HUDEP-2 (cell line): Measurements from ENCODE around the gene UBE2E1.
"Not testable (repeated sequence)": the region's sequence is repeated elsewhere in the genome, so short reads cannot be mapped to it uniquely, and the experiment has no call there.

Source experiments
- DNase-seq, 76 experiments: peaks; one replicate each; lab custom pipeline; 2025; ENCODE audit not compliant: unreplicated experiment in 76 of 76; lab: John Stamatoyannopoulos, UW

The UBE2E1 gene

DNA sequence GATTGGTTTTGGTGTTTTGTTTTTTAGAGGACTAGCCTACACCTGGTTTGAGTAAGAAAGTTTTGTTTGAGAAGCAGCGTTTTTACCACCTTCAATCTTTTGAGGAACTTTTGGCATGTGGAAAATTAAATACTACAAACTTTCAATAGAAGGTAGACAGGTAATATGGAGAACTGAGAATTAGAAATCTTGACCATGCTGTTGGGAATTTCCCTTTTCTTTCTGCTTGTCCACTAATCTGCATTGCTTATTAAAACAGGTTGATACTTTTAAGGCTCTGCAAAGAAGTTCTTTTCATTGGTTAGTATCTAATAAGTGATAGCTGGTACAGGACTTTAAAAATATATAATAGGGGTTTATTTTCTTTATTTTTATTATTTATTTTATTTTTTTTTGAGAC lies 31.9 kb downstream of the UBE2E1 start:
- DNase-seq: no peak

DNA sequence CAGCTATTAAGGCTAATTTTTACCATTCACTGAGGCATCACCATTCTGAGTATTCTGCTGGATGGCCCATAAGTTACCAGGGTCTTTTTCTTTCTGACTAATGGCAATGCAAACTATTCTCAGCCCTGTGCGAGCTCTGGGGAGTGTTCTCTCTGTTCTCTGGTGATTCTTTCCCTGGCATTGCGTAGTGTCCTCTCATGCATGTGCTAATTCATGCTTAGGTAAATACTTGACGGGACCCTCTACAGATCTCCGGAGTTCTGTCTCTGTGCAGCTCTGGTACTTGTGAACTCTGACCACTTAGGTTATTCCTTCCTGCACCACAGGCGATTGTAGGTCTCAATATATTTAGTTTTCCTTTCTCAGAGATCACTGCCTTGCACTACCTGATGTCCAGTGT lies 34.8 kb downstream of the UBE2E1 start:
- DNase-seq: no peak

DNA sequence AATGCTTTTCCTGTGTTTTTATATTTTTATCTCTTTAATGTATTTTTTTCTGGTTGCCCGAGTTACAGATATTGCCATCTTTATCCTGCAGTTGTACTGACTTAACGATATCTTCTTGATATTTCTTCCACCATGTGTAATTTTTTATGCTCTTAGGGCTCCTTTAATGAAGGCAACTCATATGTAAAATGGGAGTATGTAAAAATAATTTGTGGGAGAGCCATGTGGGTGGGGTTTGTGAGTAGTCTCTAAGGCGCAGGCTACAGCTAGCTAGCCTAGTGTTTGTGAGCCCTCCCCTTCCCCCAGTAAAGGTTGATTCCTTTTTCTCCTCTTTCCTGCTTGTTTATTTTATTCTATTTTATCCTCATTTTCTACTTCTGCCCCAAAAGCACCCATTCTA lies 38.1 kb downstream of the UBE2E1 start:
- no peak for DNase-seq

DNA sequence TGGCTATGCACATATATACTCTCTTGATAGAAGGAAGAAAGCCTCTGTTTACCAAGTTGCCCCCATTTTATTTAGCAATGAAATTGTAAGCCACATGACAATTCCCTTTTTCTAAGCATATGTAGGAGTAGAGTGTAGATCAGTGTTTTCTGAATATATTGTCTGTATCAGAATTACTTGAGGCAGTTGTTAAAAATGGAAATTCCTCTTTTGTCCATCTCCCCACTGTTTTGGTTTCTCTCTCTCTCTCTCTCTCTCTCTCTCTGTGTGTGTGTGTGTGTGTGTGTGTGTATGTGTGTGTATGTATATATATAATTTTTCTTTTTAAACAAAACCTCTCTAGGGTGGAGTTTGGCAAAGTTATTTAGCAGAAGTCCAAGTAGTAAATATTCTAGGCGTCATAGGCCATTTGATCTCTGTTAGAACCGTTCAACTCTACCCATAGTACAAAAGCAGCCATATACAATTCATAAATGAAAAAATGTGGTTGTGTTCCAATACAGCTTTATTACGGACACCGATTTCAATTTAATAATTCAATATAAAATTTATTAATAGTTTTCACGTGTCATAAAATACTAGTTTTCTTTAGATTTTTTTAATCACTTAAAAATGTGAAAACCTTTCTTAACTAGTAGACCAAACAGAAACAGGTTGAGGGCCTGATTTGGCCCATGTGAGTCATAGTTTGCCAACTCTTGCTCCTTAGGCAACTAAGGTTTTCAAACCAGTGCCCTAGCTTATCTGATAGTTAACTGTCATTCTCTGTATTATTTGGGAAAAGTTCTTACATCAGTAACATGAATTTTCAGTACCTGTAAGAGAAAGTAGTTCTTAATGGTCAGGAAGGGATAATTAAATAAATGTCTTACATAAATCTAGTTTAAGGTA lies 39.8 kb downstream of the UBE2E1 start:
- no peak for DNase-seq

DNA sequence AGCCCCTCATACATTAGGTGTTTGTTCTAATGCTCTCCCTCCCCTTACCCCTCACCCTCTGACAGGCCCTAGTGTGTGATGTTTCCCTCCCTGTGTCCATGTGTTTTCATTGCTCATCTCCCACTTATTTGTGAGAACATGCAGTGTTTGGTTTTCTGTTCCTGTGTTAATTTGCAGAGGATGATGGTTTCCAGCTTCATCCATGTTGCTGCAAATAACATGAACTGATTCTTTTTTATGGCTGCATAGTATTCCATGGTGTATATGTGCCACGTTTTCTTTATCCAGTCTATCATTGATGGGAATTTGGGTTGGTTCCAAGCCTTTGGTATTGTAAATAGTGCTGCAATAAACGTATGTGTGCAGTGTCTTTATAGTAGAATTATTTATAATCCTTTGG lies 43.7 kb downstream of the UBE2E1 start:
- not testable (repeated sequence) for DNase-seq

DNA sequence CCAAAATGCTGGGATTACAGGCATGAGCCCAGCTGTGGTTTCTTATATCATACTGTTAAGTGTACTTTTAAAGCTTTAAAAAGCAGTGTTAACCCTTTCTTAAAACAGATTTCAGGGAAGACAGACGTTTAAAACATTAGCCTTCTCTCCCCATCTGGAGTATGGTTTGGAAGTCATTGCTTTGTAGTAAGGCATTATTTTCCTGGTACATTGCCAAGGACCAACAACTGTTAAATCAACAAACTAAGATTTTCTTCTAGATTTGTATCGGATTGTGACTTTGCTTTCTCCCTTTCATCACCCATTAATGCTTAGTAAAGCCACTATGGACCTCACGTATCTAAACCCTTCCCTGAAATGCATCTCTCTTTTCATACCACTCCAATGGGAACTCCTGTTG lies 50.5 kb downstream of the UBE2E1 start:
- DNase-seq: no peak

DNA sequence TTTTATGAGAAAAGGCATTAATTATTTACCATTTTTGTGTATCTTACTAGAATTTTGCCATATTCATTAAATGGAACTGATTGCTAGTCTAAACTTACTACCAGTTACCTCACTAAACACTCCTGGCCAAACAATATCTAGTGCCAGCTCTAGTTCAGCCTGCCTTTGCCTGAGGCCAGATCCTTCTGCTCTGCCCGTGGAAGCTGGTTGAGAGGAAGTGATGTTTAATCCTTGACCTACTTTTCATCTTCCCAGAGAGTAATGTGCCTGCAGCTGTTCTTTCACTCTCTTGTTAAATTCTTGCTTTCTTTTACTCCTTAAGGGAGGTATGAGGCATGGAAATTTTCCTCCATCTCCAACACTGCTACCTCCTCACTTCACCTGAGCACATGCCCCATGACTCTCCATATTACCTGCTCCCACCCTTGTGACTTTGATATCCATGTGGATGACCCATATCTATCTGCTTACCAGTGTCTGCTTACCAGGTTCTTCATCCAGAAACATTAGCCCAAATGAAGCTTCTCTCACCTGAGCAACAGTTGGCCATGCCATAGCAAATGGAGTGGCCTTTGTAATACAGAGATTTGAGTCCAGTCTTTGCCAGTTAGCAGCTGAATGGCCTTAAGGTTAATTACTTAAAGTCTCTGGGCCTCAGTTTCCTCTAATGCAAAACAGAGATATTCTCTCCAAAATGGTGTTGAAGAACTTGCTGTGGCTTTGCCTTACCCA lies 53.4 kb downstream of the UBE2E1 start:
- no peak for DNase-seq

DNA sequence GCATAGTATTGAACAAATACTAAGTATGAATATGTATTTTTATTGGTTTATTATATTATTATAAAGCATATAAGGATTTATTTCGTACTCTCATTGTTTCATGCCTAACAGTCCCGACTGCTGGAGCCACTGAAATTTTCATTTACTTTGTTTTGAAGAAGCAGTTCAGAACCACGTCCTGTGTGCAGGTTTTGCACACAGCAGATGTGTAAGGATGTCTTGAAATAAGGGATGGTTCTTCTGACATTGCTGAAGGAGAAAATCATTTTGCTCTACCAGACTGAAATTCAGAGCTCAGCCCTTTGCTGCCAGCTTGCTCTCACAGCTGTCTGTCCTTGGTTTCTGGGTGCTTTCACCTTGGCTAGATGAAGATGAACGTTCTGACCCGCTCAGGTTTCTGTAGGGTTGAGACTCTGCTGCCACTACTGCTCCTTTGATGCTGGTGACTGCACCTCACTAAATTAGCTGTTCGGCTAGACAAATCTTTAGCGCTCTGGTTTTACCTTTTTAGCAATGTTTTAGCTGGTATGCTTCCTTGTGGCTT lies 54.2 kb downstream of the UBE2E1 start:
- DNase-seq: no peak

DNA sequence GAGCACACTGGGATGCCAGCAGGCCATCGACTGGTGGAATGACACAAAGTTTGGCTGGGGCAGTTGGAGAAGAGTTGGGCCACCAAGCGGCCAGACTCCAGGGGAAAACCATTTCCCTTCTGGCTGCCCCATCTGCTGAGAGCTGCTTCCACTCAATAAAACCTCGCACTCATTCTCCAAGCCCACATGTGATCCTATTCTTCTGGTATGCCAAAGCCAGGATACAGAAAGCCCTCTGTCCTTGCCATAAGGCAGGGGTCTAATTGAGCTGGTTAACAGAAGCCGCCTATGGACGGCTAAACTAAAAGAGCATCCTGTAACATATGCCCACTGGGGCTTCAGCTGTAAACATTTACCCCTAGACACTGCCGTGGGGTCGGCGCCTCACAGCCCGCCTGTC lies 55.9 kb downstream of the UBE2E1 start:
- DNase-seq: no peak

DNA sequence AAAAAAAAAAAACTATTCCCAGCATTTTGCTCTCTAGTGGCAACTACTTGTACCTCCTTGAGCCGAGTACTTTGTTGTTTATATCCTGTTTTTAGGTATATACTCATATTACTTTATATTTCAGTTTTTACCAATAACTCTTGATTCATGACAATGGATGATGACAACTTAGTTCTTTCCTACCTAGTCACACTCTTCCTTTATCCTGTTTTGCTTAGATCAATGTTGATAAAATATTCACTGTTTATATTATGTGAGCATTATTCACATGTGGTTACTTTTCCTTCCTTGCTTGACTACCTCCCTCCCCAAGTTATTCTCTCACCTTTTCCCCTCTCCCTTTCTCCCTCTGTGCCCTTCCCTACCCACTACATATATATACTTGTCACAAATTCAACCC lies 57.3 kb downstream of the UBE2E1 start:
- no peak for DNase-seq

DNA sequence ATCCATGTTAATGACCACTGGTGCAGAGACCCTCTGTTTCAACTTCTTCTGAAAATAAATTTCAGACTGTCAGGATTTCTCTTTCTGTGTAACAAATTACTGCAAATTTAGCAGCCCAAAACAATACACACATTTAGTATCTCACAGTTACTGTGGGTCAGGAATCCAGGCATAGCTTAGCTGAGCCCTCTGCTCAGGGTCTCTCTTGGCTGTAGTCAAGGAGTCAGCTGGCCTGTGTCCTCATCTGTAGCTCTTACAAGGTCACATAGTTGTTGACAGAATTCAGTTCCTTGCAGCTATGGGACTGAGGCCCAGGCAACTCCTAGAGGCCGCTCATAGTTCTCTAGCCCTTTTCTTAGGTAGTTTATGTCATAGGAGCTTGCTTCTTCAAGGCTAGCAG lies 59.2 kb downstream of the UBE2E1 start:
- DNase-seq: no peak

DNA sequence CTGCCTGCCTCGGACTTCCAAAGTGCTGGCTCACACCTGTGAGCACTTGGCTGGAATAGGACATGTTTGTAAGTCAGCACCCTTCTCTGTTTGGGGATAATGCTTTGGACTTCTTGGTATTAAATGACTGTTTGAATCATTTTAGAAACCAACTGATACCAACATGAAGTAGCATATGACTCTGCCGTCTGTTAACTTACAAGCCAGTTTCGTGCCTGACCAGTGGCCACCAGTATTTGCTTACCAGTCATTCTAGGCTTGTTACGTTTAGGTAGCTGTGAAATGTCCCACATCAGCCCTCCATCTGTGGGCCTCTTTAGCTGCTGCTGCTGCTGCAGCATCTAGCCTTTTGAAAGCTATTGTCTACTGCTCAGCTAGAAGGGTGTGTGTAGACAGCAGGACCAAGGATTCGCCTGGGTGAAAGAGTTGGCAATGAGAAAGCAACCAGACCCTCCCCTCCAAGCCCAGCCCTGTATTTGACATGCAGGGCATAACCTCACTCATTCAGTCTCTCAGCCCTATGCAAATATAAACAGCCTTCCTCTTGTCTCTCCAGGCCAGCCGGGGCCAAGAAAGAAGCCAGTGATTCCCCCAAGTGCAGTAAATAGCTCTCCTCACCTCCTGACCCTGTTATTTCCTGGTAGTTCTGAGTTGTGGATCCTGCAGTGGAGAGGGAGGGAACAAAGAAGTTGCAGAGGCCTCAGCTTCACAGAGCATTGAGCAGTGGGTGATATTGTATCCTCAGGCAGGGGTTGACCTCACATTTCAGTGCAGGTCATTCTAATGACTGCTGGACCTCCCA lies 60.0 kb downstream of the UBE2E1 start:
- DNase-seq: no peak

DNA sequence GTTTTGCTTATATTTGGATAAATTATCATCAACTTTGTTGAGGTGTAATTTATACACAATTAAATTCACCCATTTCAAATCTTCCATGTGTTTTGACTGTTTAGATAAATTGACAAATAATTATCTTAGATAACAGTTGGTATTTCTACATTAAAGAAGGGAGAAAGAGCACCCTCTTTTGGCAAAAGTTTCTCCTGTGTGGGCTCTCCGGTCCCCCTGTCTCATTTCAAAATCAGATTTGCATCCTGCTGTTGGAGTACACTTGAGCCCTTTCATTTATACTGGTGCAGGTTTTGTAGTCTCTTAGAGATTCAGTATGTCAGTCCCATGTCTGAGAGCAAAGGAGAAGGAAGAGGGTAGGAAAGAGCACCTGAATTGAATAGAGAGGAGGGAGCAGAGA lies 61.6 kb downstream of the UBE2E1 start:
- DNase-seq: no peak

DNA sequence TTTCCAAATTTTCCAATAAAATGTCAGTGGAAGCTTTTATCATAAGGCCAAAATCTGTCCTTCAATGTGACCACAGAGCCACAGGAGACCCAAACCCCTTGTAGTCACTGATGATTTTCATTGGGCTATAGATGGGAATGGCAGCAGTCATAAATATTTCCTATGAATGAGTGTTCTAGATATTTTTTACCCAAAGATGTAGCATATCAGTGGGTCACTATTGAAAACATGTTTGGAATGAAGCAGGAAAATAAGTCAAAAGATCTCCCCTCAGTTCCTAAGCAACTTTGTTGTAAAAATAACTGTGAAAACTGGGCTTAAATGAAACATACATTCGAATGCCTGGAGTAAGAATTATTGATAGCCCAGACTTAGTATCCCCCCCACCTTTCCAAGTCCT lies 62.1 kb downstream of the UBE2E1 start:
- no peak for DNase-seq

DNA sequence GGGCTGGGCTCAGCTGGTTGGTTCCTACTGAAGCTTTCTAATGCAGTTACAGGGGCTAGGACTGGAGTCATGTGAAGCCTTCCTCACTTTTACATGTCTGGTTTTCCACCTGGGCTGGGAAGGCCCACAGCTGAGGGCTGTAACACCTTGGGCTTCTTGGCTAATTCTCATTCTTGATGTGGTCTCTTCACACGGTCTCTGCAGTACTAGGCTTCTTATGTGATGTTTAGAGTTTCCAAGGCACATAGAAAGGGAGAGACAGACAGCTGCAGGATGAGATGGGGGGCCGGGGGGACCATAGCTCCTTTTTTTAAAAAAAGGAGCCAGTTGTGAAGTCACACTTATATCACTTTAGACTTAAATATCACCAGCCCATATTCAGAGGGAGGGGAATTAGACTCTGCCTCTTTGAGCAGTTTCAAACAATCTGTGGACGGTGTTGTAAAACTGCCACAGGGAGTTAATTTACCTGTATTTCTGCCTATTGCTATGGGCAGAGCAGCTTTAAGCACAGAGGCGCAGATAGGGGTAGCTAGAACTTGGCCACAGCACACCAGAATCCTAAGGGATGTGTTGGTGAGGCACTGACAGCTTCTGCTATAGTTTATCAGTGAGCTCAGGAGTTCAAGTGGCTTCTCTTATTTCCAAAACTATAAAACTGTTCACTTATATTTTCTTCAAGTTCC lies 64.4 kb downstream of the UBE2E1 start:
- DNase-seq: no peak

DNA sequence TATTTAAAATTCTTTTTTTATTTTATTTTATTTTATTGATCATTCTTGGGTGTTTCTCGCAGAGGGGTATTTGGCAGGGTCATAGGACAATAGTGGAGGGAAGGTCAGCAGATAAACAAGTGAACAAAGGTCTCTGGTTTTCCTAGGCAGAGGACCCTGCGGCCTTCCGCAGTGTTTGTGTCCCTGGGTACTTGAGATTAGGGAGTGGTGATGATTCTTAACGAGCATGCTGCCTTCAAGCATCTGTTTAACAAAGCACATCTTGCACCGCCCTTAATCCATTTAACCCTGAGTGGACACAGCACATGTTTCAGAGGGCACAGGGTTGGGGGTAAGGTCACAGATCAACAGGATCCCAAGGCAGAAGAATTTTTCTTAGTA lies 64.9 kb downstream of the UBE2E1 start:
- DNase-seq: not testable (repeated sequence)

DNA sequence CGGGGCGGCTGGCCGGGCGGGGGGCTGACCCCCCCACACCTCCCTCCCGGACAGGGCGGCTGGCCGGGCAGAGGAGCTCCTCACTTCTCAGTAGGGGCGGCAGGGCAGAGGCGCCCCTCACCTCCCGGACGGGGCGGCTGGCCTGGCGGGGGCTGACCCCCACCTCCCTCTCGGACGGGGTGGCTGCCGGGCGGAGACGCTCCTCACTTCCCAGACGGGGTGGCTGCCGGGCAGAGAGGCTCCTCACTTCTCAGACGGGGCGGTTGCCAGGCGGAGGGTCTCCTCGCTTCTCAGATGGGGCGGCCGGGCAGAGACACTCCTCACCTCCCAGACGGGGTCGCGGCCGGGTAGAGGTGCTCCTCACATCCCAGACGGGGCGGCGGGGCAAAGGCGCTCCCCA lies 65.6 kb downstream of the UBE2E1 start:
- not testable (repeated sequence) for DNase-seq

DNA sequence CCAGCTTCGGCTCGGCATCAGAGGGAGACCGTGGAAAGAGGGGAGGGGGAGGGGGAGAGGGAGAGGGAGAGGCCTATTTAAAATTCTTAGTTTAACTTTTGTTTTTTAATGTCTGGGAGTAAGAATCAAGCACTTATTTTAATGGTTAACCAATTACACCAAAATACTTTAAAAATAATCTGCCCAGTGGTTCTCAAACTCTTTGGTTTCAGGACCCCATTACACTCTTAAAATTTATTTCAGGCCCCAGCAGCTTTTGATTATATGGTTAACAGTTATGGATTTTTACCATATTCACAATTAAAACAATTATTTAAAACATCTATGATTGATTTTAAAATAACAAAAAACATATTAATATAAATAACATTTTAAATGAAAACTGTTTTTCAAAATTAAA lies 66.6 kb downstream of the UBE2E1 start:
- no peak for DNase-seq

DNA sequence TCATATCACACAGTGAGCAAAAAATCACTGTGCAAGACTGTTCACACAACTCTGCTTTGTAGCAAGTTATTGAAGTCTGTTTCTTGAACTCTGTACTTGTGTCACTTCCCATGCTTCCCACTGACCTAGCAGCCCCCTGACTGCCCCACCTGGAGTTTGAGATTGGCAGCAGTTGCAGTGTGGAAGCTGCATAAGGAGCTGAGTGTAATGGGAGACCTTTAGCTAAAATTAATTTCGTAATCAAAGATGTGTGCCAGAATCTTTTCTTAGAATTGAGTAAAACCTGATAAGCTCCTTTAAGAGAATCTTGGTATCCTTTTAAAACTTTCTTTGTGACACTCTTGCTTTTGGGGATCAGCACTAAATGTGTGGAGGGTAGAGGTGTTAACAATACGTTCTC lies 68.2 kb downstream of the UBE2E1 start:
- DNase-seq: no peak

DNA sequence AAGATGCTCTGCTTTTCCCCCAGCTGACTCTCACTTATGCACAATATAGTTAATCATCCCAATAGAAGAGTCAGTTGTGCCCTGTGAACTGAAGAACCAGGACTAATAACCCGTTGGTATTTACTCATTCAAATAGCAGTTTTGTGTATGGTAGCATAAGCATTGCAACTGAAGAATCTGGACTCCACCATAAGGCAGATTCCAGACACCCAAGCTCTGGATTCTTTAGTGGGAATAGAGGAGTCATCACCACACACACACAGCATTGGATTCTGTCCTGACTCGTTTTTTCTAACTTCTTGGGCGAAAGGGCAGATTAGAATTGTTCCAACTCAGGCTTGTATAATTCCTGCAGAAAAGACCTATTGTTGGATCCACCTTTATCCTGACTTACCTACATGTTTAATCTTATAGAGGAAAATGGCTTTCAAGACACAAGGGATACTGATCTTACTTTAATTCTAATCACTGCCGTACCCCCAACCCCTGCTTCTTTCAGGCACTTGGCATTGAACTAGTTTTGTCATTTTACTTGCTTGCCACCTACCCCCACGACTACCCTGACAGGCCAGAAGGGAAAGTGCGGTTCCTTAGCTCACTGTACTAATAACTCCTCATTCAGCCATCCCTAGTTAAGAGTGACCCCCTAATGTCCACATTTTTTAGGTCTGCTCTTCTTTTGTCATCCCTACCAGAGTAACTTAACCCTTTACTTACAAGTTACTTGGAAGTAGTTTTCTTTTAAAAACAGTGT lies 68.8 kb downstream of the UBE2E1 start:
- DNase-seq: no peak
